GM12872 (cell line): ENCODE results near the gene AVEN.

Experiments used
- CTCF ChIP-seq: IDR thresholded peaks from 3 replicates; pipeline ENCODE4 v1.5.1; 2011; ENCODE audit warnings: low read depth, mild to moderate bottlenecking, low read length, moderate library complexity; ENCODE audit not compliant: insufficient read depth

Gene AVEN

GRCh38 chr15:33859992-33860545 is 178.9 kb downstream of the AVEN start:
- no peak for TF ChIP-seq CTCF

DNA sequence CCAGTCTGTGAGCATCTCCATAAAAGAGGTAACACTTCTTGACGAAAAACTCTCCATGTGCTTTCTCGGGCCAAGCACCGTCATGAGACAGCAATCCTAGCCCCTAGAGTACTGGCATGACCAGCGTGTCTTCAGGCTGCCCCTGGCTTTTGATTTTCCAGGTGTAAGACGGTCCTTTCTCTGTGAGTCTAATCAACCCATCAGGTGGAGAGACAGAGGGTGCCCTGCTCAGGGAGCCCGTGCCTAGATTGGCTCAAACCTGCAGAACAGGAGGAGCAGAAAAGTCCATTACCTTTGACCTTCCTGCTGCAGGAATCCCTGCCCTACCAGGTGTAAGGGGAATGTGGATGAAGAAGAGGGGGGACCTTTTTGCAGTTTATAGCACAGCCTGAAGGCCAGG is 180.2 kb downstream of the AVEN start:
- no peak for TF ChIP-seq CTCF

GRCh38 chr15:33857726-33858125 is 181.3 kb downstream of the AVEN start:
- TF ChIP-seq CTCF, result no peak

DNA sequence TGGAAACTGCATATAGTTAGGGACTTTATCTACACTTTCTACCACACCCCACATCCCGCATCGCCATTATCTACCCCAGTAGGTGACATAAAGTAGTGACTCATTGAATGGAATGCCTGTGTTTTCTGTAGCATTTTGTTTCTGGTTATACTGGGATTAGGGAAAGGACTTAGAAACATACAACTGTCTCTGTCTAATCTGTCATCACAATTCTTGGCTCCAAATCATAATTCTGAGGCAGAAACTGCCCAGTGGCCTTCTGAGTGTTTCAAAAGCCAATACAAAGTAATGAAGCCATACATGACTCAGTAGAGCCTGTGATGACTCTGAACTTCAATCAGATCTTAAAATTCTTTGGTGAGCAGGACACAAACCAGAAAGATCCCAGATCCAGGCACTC is 186.4 kb downstream of the AVEN start:
- TF ChIP-seq CTCF, result no peak

- no peak for TF ChIP-seq CTCF
Observed at GRCh38 chr15:33852094-33852493, 186.9 kb downstream of the AVEN start.

GRCh38 chr15:33851079-33851478 is 187.9 kb downstream of the AVEN start:
- TF ChIP-seq CTCF, result no peak

- no peak for TF ChIP-seq CTCF
Observed at GRCh38 chr15:33848011-33848410, 191.0 kb downstream of the AVEN start.
